NCI-H2196 (cell line): ENCODE results near the gene CASTOR1.

ENCODE experiments used
- DNase-seq: peaks from one replicate; lab custom pipeline; 2025; ENCODE audit not compliant: unreplicated experiment; lab: John Stamatoyannopoulos, UW

CASTOR1 gene

DNA sequence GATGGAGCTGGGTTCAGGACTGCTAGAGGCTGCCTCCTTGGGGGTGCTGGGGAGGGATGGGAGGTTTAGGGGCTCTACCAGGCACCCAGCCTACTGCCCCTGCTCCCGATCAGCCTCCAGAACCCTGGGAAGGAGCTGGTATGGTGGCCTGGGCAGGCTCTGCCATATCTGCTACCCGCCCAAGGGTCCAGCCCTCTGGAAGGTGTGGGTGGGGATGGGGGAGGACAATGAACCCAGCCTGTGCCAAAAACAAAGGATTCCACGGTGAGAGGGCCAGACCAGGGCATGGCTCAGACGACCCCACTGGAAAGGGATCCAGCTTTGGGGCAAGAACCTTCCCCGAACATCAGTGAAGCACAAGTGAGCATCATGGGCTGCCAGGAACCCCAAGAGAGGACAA lies 3.0 kb downstream of the CASTOR1 start:
- DNase-seq = no peak

DNA sequence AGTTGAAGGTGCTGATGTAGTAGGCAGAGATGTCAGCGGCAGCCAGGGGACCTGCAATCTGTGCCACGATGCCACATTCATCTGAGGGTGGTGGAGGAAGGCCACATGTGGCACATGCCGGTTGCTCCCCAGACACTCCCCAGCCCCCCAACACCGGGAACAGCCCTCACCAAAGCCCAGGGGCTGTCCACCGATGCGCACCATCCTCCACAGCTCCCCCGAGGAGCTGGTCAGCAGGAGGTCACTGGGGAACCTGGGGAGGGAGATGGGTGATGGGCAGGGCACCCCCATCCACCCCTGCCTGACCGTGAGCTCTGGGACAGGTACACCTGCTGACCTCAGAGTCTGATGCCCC lies 3.5 kb downstream of the CASTOR1 start:
- no peak for DNase-seq

DNA sequence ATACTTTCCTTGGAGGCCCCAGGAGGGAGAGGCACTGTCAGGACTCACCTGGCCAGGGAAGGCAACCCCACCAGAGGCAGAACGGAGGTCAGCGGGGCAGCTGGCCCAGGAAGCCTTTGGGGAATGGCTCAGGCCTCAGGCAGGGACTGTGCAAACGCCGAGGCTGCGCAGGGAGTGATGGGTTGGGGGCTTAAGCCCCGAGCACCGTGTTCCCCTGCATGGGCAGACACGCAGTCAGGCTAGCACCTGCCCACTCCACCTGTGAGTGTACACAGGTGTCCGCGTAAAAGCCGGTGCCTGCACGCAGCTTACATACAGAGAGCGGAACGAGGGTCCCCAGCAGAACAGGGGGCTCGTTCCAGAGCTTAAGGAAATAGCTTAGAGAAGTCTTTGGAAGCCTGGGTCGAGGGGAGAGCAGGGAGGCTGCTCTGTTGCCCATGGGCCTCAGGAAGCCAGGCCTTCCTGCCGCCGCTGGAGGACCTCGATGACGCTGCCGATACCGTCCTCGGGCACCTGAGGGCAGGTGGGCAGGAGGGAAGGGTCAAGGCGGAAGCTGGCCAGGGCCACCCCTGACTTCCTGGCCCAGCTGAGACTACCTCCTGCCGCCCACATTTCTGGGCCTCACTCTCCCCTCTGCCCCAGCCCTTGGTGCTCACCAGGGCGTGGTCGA lies 4.0 kb downstream of the CASTOR1 start:
- no peak for DNase-seq

DNA sequence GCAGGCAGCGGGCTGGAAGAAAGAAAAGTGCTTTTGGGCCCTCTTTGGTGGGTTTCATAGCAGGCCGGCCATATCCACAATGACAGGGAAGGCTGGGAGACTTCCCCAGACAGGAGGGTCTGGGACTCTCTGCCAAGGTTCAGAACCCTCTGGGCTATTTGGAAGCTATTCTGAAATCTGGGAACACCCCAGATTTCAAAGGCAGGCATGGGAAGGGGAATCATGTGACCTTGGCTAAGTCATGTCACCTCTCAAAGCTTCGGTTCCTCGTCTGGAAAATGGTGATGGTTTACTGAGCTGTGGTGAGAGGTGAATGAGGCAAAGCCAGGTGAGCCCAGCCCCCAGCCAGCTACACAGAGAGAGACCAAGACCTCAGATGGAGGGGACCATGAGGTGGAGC lies 4.6 kb downstream of the CASTOR1 start:
- no peak for DNase-seq

DNA sequence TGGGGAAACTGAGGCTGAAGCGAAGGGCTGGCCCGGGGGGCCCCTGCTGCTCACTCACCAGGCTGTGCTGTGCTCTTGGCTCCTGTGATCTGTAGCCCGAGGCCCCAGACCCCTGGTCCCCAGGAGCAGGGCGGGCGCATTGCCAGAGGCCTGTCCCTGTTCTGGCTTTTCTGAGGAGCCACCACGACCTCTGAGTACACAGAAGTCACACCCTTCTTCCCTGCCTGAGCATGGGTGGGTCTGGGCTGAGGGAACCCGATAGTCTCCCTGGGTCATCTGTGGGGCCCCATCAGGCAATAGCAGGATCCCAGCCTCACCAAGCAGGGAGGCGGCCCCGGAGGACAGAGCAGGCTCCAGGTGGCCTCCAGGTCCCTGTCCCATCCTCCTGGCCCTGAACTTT lies 5.1 kb downstream of the CASTOR1 start:
- DNase-seq = no peak

DNA sequence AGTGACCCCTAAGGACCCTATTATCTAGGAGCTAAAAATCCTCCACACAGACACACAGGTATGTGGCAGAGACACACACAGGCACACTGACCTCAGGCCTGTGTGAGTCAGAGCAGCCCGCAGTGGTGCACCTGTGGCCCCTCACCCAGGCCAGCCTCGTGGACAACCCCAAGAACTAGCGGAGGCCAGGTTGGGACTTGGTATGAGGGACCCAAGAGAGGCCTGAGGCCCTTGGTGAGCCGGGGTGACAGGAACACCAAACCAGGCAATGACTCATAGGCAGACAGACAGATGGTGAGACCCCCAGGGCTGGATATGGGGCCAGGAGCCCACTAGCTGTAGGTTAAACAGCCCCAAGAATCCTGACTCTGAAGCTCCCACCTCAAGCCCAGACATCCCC lies 6.0 kb downstream of the CASTOR1 start:
- no peak for DNase-seq

DNA sequence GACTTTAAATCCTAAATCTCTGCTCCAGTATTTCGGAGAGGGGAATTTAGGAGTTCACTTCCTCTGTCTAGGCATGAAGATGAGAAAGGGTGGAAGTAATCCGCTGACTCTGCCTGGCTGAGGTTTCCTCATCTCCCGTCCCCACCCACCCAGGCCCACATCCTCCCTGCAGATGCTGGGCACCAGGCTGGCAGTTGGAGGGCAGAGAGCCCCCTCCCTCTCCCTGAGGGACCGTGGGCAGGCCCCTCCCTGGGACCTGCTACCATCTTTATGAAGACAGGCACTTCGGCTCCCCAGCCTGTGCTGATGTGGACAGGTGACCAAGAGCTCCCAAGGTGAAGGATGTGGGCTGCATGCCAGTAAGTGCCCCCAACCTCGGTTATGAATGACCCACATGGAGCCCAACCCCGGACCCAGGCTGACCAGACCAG lies 6.7 kb downstream of the CASTOR1 start:
- no peak for DNase-seq

DNA sequence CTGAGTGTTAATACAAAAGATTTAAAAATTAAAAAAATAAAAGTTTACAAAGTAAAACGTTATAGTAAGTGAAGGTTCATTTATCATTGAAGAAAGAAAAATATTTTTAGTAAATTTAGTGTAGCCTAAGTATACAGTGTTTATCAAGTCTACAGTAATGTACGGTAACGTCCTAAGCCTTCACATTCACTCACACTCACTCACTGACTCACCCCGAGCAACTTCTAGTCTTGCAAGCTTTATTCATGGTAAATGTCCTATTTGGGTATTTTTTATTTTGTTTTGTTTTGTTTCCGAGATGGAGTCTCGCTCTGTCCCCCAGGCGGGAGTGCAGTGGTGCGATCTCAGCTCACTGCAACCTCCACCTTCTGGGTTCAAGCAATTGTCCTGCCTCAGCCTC lies 8.8 kb downstream of the CASTOR1 start:
- DNase-seq = no peak

DNA sequence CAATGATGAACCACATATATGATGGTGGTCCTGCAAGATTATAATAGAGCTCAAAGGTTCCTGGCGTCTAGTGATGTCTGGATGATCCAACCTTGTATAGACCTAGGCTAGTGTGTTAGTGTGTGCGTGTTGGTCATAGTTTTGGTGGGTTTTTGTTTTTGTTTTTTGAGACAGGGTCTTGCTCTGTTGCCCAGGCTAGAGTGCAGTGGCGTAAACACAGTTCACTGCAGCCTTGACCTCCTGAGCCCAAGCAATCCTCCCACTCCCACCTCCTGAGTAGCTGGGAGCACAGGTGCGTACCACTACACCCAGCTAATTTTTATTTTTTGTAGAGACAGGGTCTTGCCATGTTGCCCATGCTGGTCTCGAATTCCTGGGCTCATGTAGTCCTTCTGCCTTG lies 9.4 kb downstream of the CASTOR1 start:
- no peak for DNase-seq

DNA sequence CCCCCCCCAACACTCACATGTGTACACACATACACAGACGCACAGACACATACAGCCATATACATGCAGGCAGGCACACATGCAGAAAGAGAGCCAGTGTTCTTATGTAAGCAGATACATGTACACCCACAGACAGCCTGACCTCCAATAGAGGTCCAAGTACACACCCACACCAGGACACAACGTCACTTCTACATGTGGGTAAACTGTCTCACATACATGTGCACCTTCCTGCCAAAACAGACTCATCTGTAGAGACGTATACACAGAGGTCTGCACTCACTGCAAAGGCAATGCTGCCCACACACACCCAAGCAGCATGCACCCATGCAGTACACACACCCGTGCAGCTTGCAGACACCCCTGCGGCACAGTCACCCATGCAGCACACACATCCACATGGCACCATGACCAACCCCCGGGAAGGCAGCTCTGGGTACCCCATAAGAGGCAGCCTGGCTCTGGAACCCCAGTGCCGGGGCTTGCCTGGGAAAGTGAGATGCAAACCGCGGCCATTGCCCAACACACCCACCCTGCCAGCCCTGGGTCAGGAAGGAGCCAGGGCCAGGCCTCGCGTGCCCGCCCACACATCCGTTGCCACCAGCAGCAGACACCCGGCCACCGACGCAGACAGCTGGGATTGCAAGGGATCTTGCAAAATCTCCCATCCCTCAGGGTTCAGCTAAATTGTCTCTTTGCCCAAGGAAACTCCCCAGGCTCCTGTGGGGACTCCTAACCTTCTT lies 10.1 kb downstream of the CASTOR1 start:
- no peak for DNase-seq

DNA sequence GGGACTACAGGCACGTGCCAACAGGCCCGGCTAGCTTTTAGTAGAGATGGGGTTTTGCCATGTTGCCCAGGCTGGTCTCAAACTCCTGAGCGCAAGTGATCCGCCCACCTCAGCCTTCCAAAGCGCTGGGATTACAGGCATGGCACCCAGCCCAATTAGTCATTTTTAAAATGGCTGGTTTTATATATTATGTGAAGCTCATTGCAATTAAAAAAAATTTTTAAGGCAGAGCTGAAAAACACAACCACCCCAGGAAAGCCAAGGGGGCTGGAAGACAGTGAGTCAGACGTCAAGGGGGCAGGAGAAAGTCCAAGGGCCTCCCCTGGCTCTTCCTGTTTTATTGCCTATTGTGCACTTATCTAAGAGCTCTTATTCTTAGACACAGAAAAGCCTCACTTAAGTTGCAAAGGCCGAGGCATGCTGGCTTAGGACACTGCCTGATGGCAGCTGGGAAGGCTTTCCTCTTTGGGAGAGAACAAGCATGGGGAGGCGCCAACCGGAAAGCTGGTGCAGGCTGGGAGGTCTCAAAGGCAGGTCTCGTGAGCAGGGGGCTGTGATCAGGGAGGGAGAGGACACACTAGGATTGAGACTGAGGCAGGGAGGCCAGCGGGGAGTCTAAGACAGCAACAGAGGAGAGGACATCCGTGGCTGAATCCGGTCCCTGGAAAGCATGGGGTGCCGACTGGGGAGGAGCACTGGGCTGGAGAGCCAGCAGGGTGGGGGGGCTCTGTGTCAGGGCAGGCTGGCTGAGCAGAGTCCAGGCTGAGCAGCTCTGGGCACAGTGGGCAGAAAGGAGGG lies 11.6 kb downstream of the CASTOR1 start:
- DNase-seq = no peak

DNA sequence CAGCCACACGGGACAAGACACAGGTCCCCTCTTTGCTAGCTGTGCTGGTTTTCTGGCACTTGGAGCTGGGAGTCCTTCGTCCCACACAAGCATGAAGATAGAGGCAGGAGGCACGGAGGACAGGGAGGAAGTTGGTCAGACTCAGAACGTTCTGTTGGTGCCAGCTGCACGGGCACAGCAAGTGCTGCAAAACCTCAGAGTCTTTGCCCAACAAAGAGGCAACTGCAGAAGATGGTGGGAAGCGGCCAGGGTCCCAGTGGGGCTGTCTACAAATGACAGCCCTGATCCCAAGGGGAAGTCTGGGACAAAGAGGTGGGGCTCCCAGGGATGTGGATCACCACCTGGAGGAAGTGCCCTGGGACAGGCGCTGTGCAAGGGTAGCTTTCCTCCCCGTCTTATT lies 13.3 kb downstream of the CASTOR1 start:
- no peak for DNase-seq

DNA sequence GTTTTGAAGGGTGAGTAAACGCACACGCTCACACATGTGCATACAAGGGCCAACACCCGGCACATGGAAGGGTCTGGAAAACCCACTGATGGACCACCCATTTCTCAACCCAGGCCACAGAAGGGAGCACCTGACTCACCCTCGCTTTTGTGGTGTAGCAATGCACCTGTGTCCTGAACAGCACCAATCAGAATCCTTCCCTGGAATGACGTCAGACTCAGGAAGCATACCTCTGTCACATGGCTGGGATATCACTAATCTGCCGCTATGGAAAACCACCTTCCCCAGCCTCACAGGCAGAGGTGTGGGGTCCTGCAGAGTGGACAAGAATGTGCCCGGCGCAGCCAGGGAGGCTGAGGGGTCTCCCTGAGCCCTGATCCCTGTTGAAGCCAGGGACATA lies 13.7 kb downstream of the CASTOR1 start:
- DNase-seq = no peak

DNA sequence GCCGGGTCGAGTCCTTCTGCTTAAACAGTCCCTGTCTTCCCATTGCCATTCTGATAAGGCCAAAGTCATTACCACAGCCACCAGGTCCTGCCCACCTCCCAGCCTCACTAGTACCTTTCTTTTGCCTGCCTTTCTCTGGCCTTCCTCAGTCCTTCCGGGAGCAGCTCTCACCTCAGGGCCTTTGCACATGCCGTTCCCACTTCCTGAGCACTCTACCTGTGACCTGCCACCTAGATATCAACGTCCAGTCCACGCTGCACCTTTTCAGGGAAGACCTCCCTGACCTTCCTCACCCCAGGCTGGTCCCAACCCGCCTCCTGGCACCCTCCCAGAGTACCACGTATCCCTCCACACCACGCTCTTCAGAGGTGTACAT lies 14.9 kb downstream of the CASTOR1 start:
- DNase-seq = no peak

DNA sequence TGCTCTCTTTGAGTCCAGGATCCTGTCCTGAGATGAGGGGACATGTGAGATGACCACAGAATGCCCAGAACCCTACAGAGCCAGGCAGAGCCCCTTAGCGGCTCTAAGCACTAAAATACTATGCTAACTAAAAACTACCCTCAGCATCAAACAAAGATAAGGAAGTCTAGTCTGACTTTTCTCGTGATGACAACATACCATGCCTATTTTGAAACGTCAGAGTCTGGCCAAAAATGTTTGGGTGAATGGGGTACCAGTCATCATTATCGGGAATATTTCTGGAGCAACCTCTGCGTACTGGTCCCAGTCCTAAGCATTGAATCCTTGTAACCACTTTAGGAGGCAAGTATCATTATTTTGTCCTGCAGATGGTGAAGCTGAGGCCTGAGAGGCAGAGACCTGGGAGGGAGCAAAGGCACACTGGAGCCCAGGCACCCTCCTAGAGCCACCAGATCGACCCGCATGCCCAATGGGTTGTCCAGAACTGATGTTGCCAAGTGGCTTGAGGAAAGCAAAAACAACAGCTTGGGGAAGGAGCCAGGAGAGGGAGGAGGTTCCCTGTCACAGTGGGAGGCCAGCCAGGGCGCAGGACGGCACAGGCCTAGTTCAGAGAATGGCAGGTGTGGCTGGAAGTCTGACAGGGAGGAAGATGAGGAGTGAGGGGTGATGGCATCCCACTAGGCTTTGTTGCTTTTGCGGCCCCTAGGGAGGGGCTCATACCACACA lies 15.4 kb downstream of the CASTOR1 start:
- DNase-seq = no peak

DNA sequence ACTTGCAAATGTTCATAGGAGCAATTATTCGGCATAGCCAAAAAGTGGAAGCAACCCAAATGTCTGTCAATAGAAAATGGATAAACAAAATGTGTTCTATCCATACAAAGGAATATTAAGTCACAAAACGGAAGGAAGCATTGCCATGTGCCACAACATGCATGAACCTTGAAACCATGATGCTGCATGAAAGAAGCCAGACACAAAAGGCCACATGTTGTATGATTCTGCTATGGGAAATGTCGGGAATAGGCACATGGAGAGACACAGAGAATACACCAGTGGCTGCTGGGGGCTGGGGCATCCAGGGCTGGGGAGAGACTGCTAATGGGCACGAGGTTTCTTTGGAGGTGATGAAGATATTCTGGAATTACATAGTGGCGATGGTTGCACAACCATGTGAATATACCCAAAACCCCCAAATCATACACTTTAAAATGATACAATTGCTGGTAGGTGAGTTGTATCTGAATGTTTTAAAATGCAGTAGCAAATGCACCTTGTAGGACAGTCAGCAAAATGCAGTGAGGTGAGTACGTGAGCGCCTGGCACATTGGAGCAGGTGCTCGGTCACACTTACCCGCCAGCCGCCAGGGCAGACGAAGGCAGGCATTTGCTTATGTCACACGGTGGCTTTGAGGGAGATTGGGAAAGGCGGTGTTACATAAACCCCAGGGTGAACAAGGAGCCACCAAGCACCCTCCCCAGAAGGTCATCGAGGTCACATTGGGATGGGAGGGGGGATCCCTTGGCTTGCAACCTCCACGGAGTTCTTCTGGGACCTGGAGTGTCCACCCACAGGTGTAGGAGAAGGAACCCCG lies 16.3 kb downstream of the CASTOR1 start:
- no peak for DNase-seq

DNA sequence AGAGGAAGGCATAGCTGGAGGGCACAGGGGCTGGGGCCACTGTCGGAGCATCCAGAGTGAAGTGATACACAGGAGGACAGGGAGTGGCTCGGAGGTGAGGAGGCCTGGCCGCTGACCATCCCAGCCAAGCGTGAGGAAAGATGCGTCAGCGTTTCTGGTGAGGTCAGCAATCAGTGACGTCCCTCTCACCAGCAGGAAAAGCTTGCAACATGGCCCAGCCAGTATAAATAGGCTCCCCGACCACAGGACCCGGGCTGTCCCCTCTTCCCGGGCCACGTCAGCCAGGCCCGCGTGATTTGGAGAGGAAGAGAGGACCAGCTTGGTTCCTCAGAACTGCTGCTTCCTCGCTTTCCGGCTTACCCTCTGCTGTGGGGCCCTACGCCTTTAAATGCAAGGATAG lies 18.5 kb downstream of the CASTOR1 start:
- DNase-seq = no peak

DNA sequence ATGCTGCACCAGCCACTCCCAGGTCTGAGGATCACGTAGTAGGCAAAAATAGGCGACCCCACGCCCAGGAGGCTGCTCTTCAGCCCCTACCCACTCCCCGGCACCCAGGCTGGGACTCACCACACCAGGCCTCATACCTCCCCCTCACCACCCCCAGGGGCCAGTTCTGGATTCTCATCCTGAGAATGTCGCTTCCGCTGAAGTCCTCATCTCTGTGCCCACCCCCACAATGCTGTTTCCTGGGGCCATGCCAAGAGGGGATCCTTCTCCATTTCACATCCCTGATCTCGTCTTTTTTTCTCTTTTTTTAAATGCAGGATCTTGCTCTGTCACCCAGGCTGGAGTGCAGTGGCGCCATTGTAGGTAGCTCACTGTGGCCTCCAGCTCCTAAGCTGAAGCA lies 21.0 kb downstream of the CASTOR1 start:
- DNase-seq = no peak

DNA sequence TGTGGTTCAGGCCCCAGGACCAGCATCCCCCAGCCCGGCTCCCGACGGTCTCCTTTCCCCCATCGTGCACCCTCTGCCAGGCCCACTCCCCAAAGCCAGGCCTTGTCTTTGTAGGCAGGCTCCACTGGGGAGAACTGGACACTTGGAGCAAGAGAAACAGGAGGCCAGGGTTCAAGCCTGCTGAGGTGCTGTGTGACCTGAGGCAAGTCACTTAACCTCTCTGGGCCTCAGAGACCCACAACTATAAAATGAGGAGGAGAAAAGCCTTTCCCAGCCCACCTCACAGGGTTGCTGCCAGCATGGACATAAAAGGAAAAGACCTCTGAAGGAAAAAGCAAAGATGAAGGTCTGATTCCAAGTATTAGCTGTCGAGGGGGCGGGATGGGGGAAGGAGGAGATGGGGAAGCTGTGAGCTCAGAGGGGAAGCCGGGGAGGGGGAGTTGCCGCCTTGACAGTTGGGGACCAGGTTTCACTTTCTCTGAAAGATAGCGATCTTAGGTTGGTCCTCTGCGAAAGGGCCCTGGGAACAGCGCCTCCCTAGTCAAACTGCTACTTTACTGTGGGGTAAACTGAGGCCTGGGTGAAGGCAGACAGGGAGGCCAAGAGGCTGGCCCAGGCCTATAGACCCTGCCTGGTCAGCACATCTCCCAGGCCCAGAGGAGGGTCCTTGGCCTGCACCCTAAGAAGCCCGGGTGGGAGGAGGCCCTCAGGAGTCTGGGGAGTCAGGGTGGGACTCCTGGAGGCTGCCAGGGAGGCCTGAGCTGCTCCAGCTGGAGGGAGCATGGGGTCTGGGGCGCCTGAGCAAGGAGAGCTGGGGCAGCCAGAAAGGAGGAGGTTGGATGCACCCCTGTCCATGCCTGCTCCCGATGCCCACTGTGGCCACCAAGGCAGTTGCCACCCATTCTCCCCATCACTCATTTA lies 21.7 kb downstream of the CASTOR1 start:
- DNase-seq = no peak
